ENCODE results near the gene EIF4E3.

- no peak for TF ChIP-seq SPI1 (IDR thresholded peaks at IDR 0.05; ENCODE audit: low read depth, low read length)
- TF ChIP-seq TAF1 (IDR thresholded peaks at IDR 0.05; ENCODE audit: low read depth, low read length): no peak
- no peak for TF ChIP-seq POLR2A (IDR thresholded peaks at IDR 0.05; ENCODE audit: low read depth, low read length)
- no peak for TF ChIP-seq POLR2AphosphoS5 (IDR thresholded peaks at IDR 0.05; ENCODE audit: low read depth, low read length)
- TF ChIP-seq PAX5 (IDR thresholded peaks at IDR 0.05; ENCODE audit: insufficient read depth, low read length, severe bottlenecking): no peak
These were observed 34.2 kb upstream of the EIF4E3 start for GRCh38 chr3:71759401-71759800.

Data from GM12891 (cell line).